IPS-NIHi7 (cell line): Measurements from ENCODE around the gene CLEC16A.

ENCODE experiments used
- DNase-seq: peaks from one replicate; pipeline ENCODE4 v3.0.0; 2012; ENCODE audit warnings: mixed read lengths; ENCODE audit errors: extremely low spot score

CLEC16A gene

DNA sequence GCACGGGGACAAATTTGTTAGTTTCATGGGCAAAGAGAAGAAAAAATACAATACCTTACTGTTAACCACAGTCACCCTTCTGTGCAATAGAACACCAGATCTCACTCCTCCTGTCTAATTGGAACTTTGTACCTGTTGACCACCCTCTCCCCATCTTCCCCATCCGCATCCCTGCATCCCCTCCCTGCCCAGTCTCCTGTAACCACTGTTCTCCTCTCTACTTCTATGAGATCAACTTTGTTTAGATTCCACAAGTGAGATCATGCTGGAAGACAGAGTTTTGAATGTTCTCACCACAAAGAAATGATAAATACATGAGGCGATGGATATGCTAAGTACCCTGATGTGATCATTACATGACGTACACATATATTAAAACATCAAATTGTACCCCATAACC is 47.7 kb downstream of the CLEC16A start:
- no peak for DNase-seq

DNA sequence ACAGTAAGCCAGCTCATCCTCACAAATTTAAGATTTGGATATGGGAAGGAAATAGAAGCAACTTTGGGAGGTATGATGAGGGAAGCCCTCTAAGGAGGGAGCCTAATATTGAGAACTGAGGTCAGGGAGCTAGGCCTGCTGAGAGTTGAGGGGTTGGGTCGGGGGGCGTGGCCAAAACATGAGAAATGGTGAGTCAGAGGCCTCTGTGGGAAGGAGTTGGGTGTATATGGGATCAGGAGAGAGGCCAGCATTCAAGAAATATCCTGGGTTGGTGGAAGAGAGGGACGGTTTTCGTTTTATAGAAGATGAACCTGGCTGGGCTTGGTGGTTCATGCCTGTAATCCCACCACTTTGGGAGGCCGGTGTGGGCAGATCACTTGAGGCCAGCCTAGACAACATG is 48.4 kb downstream of the CLEC16A start:
- peak; percentile 73 for DNase-seq

DNA sequence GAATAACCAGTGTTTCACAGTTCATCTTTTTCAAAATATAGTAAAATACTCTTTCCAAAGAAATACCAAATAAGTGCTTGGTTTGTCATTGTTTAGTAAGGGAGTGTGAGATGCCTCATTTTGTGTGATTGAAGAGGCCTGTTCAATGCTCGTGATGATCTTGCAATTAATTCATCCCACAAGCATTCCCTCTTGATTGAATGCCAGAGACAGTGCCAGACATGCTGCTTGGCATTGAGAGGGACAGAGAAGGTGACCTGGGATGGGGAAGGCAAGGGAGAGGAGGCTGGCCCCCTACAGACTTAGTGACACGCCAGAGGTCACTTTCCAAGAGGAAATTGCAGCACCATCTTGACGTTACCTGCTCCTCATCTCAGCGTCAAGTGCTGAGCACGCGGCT is 49.3 kb downstream of the CLEC16A start:
- no peak for DNase-seq

DNA sequence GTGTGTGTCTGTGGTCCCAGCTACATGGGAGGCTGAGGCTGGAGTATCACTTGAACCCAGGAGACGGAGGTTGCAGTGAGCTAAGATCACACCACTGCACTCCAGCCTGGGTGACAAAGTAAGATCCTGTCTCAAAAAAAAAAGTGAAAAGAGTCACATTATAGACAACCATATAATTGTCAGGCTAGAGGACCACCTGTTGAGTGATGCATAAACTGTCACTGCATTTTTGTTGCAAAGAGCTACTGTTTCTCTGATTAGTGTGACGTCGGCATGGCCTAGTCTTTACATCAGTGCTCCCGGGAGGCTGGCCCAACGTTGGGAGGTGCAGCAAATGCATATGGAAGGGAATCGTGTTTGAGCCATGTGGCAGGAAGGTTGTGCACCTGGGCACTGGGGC is 50.2 kb downstream of the CLEC16A start:
- DNase-seq = no peak

DNA sequence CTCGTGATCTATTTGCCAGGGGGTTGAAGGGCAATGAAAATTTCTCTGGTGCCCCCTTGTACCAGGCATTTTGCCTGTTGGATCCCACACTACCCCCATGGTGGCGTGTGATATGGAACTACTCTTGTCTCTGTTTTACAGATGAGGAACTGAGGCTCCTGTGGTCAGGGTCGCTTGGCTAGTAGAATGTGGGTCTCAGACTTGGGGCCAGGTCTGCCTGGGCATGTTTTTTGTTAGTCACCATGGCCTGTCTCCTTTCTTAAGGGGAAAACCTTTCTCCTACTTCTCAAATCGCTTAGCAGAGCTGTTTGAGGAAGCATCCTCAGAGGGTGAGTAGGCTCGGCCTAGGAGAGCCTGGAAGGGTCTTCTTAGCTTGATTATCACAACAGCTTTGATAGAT is 51.2 kb downstream of the CLEC16A start:
- no peak for DNase-seq

DNA sequence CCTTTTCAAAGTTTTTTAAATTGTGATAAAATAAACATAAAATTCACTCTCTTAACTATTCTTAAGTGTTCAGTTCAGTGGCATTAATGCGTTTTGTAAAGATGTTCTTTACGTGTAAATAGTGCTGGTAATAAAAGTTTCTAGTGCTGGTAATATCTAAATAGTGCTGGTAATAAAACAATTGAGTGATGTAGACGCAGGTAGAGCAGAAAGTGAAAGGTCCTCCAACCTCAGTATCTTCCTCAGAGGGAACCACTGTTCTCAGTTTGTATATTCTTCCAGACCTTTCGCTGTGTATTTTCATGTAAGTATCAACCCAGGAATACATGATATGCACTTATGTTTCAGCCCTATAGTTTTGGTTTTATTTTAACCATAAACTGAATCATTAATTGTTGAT is 53.1 kb downstream of the CLEC16A start:
- DNase-seq = no peak

DNA sequence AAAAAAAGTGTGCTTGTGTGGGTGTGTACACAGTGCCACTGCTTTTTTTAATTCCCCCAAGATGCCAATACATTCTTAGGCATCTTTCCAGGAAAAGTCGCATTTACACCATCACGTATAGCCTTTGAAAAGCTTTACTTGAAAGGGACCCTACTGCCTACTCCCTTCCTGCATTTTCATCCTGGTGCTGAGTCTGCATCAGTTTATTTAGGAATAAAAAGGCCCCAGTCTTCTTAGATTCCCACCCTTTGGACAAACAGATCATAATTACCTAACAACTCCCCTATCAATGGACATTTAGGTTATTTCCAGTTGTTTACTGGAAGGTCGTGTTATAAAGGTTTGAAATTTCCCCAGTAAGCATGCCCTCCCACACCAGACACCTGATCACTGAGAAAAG is 54.9 kb downstream of the CLEC16A start:
- DNase-seq = no peak

DNA sequence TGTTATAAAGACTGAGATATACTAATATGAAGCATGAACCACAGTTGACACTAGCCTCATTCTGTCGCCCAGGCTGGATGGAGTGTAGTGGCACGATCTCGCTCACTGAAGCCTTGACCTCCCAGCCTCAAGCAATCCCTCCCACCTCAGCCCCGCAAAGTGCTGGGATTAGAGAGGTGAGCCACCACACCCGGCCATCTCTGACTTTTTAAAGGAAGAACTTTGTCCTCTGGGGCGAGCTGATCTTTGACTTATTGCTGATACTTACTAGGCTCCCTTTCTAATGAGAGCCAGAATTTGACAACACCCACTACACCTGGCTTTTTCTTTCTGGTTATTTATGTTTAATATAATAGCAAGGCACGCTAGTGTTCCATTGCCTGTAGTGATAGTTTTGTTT is 57.2 kb downstream of the CLEC16A start:
- no peak for DNase-seq

DNA sequence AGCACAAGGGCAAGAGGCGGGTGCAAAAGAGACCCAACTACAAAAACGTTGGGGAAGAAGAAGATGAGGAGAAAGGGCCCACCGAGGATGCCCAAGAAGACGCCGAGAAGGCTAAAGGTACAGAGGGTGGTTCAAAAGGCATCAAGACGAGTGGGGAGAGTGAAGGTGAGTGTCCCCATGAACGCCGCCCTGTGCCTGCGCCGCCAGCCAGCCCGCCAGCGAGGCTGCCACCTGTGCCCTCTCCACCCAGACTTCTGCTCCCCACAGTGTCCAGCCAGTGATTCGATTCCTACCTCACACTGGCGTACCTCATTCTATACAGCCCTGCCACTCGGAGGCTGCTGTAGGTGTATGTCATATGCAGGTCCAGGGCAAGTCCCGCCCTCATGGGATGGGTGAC is 58.8 kb downstream of the CLEC16A start:
- DNase-seq = no peak

DNA sequence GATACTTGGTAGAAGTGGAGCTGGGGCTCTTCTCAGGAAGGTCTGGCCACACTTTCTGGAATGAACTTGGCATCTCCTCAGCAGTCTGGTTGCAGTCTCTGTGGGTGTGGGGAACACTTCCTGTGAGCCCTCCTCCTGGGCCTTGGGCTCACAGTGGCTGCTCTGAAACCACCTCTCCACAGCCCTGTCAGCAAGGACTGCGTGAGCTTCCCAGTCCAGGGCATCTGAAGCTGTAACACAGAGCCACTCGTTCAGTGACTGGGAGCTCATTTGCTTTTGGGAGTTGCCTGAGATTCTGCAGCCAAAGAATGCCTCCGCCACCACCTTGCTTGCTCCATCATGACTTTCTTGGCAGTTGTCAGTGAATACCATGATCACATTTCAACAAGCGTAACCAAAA is 60.0 kb downstream of the CLEC16A start:
- no peak for DNase-seq

DNA sequence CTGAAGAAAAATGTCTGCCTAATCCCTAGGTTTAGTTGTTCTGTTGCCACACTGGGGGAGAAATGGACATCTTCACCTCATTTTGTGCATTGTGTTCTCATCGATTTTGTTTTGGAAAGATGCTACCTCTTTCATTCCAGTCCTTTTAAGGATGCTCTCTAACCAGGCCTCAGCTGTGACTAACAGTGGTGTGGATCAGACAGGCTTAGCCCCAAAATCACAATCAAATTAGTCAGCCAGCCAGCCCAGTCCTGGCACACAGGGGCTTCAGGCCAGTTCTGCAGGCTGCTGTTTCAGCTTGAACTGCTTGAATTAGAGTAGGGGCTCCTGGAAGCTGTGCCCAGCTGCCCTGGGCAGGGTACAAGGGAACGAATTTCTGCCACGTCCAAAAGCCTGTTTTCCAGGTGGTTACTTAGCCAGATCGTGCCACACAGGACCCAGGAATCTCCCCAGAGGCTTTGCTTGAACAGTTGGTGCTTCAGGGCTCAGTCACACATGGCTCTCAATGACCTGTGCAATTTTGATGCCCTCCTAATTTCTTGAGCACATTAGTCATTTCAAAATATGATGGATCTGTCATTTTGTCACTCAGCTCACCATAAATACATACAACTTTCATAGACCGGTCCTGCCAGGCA is 60.7 kb downstream of the CLEC16A start:
- no peak for DNase-seq

DNA sequence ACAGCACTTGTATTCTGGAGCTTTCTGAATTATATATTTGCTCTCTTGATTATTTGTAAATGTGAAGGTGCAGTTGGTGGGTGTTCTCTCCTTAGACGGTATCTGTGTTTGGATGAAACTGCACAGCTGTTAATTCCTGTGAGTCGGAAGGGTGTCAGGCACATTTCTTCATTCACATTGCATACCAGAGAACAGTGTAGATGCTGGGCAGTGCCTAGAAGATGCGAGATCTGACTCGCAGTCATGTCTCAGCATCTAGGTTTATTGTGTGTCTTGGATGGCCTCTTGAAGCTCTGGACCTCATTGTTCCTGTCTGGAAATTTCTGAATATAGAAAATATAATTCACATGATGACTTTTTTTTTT is 61.2 kb downstream of the CLEC16A start:
- no peak for DNase-seq

DNA sequence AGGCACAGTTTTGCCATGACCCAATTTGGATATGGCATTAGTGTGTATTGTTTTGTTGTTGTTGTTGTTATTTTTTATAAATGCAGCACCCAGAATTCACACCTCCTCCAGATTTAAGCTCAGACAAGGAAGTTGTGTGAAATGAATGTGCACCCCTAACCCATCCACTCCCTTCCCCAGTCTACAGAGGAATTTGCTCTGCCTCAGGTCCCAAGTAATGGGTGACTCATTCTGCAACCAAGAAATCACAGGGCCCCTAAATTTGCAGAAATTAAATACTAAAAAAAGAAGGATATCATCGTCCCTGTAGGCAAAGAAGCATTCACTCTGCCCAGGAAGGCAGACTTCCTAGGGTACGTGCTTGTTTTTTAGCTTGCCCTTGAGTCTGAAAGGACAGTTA is 62.3 kb downstream of the CLEC16A start:
- DNase-seq = no peak

DNA sequence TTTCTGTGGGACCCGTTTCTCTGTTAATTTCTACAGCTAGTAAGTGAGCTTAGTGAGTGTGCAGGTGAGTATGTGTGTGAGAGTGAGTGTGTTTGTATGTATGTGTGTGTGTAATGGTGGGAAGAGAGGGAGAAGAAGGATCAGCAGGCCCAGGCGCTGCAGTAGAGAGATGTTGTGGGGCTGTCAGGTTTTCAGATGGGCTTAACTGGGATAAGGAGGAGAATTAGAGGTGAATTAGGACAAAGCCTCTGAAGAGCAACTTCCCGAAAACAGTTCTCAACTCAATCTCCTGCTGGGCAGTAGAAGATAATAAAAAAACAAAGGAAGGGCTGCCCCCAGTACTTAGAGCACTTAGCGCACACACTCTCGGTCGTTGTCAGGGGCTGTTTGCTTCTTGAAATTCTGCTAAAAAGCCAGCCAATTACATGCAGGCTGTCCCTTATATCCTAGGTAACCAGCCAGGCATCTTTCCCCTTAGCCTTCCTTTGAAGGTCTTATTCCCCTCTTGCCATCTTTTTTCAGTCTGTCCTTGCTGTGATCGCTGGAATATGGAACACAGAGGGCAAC is 63.4 kb downstream of the CLEC16A start:
- DNase-seq = peak; percentile 49

DNA sequence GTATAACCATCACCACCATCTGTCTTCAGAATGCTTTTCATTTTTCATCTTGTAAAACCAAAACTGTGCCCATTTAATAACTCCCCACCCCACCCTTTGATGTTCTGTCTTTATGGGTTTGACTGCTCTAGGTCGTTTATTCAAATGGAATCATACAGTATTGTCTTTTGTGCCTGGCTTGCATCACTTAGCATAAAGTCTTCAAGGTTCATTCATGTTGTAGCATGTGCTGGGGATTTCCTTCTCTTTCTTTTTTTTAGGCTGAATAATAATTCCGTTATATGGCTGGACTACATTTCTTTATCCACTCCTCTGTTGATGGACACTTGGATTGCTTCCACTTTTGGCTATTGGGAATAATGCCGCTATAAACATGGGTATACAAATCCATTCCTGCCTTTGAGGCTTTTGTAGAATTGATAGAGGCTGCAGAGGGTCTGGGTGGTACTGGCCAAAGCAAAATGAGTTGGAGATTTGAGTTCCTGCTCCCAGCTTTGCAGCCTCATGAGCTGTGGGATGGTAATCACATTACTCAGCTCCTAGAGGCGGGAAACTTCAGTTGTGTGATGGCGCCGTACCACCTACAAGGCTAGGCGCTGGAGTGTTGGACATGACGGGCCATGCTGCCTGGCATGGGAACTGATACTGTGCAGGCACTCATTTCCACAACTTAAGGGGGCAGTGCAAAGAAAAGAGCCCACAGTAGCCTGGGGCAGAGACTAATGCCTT is 64.8 kb downstream of the CLEC16A start:
- DNase-seq = no peak

DNA sequence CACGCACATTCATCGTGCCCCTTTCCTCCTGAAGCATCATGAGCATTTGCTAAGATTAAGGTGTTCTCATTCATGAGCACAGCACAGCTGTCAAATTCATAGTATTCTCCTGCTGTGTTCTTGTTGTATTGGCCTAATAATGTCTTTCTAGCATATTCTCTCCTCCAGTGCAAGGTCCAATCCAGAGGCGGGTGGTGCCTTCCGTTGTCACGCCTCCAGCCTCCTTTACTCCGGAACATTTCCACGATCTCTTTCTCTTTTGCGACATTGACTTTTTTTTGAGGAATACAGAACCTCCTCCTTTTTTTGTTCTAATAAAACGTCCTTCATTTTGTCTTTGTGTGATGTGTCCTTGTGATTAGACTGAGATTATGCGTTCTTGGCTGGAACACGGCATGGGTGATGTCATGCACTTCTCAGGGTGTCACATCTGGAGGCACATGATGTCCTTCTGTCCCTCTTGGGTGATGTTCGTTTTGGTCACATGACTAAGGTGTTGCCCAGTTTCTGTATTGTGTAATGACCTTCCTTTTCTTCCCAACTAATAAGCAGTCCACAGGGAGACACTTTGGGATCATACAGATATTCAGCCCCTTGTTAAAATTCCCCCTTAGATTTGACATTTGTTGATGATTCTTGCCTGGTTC is 66.3 kb downstream of the CLEC16A start:
- DNase-seq = no peak

DNA sequence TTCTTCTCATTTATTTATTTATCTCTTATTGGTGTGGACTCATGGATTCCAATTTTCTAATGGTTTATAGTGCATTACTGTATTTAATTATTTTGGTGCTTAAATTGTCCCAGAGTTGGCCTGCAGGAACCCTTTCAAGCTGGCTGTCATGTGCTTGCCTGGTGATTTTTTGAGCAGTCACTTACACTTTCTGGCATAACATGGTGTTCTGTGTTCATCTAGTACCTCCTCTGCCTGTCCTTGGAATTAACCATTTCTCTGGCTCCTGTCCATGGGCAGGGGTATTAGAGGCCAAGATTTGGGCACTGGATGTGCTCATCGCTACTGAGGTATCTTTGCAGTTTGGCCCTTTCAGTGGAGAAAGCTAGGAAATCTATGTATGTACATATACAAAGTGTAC is 67.0 kb downstream of the CLEC16A start:
- no peak for DNase-seq

DNA sequence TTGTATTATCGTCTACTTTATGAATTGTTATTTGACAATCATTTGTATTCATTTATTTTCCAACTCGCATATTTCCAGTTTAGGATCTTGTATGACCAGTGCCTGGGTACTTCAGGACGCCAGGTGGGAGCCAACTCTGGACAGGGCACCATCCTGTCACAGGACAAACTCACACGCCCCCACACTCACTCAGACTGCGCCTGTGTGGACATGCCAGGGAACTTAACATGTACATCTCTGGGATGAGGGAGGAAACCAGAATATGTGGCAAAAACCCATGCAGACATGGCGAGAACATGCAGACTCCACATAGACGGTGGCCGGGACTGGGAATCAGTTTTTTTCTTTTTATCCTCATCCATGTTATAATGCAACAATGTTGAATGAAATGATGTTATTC is 68.5 kb downstream of the CLEC16A start:
- DNase-seq = no peak

DNA sequence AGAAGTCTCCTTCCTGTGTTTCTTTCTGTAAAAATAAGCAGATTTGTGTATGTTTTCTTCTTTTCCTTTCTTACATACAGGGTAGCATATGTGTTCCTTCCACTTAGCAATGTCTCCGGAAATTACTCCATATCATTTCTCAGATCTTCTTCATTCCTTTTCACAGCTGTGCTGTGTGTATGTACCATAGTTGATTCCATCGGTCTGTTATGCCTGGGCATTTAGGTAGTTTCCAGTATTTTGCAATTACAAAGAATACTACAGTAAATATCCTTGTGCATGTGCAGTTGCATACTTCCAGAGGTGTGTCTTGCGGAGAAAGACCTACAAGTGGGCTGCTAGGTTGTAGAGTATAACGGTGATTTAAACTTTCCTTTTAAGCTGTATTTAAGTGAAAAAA is 69.8 kb downstream of the CLEC16A start:
- no peak for DNase-seq

DNA sequence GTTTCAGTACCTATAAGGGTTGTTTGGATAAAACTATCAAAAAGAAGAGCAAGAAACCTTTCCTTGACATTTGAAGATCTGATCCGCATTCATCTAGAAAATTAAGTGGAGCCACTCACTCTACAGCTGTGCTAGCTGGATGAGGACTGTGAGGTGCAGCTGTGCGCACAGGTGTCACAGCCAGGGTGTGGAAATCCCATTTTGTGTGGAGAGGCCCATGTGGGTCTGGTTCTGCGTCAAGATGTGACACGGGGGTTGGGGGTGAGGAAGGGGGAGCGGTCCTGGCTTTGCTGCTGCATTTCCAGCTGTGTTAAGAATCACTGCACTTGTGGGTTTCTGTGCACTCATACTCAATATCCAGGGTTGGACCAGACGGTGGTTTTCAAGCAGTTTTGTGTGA is 70.7 kb downstream of the CLEC16A start:
- no peak for DNase-seq

DNA sequence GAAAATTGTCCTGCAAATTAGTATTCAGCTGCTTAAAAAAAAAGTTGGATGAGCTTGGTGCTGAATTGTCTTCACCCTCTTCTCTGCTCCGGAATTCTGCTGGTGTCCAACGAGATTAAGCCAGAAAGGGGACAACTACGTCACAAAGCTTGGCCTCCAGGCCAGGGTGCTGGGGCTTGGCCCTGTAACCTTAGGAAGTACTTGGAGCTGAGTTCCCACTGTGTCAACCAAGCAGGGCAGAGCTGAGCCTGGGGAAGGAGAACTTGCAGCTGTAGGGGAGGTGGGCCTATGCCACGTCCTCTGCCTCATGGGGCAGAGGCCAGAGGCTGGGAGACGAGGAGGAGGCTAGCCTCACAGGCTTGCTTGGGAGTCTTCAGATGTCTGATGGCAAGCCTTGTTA is 71.2 kb downstream of the CLEC16A start:
- no peak for DNase-seq

DNA sequence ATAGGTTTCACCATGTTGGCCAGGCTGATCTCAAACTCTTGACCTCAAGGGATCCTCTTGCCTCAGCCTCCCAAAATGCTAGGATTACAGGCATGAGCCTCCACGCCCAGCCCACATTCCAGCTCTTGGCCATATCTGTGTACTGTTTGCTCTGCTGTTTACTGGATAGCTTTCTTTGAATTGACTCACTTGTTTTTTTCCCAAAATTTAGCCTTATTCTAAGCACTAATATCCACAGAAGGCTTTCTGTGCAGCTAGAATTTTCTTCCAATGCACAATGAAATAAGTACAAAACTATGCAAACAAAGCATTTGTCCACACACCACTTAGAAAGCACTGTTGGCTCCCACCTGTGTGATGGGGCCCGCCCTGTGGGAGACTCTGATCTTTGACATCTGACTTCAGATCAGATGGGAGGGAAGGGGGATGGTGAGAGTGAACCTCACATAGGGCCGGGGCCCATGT is 72.2 kb downstream of the CLEC16A start:
- no peak for DNase-seq

DNA sequence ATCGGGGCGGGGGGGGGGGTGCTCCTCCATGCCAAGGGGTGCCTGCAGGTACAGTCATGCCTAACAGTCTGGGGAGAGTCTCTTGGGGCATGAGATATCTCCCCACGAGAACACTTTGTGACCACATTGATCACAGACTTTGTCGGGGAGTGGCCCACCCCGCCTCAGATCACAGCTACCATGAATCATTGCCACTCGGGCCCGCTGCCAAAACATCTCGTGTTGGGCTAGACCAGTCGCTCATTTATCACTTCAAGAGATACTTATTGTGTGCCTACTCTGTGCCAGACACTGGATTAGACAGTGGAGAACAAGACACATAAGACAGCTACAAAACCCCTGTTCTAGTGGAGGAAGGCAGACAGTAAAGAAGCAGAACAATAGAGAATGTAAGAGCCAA is 72.6 kb downstream of the CLEC16A start:
- DNase-seq = no peak
